ENCODE measurements around the gene RIPOR2. TPM values are rescaled to one million over a fixed set of nuclear protein-coding genes. Genes with fewer than 3 reads are reported as not detected.
"Not testable (repeated sequence)": the region's sequence is repeated elsewhere in the genome, so short reads cannot be mapped to it uniquely, and the experiment has no call there.

RIPOR2 gene
- total RNA-seq, 1 donor from 2014 or later, result 5.3 TPM

DNA sequence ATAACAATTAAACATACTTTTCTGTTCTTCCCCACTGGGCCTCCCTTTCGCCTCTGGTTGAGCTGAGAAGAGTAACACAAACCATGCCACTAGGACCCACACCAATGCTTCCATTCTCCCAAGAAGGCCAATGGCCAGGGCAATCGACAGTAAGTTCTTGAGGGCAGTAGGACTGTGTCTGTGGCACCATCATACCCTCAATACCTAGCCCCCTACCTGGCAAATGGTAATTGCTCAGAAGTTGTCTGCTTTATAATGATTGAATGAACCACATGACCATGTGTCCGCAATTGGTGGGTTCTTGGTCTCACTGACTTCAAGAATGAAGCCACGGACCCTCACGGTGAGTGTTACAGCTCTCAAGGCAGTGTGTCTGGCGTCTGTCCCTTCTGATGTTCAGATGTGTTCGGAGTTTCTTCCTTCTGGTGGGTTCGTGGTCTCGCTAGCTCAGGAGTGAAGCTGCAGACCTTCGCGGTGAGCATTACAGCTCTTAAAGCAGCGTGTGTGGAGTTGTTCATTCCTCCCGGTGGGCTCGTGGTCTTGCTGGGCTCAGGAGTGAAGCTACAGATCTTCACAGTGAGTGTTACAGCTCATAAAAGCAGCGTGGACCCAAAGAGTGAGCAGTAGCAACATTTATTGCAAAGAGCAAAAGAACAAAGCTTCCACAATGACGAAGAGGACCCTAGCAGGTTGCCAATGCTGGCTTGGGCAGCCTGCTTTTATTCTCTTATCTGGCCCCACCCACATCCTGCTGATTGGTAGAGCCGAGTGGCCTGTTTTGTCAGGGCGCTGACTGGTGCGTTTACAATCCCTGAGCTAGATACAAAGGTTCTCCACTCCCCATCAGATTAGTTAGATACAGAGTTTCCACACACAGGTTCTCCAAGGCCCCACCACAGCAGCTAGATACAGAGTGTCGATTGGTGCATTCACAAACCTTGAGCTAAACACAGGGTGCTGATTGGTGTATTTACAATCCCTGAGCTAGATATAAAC, 170.6 kb downstream of the RIPOR2 start:
- not testable (repeated sequence) for DNase-seq (ENCODE audit: low spot score)

DNA sequence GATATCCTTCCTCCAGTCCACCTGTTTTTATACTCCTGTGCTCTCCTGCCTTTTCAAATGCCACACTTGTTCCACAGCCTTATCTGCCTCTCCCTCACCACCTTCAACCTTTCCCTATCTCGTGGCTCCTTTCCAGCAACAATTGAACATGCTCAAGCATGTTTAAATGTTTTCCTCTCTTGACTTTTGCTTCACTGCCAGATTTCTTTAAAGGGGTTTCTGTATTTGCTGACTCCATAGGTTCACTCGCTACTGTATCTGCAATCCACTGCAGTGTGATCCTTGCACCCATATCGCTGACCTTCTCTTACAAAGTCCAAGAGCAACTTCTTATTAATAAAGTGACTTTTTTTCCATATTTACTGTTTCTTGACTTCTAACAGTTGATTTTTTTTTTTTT, 172.2 kb downstream of the RIPOR2 start:
- peak; percentile 32 for DNase-seq (ENCODE audit: low spot score)

DNA sequence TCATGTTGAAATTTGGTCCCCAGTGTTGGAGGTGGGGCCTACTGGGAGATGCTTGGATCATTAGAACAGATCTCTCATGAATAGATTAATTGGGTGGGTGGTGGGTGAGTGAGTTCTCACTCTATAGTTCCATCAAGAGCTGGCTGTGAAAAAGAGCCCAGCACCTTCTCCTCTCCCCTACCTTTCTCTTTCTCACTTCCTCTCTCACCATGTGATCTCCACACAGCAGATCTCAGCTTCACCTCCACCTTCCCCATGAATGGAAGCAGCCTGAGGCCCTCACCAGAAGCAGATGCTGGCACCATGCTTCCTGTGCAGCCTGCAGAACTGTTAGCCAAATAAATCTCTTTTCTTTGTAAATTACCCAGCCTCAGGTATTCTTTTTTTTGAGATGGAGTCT, 173.9 kb downstream of the RIPOR2 start:
- DNase-seq (ENCODE audit: low spot score), result no peak

DNA sequence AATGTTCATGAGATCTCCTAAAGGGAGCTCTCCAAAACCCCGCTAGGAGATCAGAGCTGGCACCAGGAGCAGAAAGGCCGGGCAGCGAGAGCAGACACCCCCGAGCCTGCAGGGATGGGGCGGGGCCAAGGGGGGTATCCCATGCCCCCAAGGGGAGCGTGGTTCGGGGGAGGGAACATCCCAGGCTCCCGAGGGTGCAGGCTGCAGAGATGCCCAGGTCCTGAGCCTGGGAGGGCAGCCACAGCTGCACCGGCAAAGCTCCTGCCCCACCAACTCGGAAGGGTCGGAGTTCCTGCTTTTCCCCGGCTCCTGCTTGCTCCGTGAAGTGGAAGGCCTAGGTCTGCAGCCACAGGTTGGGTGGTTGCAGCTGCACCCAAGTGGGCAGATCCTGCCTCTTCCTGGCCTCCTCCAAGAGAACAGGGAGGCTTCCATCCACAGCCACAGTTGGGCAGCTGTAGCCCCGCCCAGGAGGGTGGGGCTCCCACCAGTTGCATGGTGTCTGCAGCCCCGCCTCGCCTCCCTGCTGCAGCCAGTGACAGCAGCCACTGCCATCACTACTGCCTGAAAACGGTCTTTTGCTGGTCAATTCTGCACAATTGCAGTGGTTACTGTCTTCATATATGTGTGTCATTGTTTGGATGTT, 174.4 kb downstream of the RIPOR2 start:
- no peak for DNase-seq (ENCODE audit: low spot score)

DNA sequence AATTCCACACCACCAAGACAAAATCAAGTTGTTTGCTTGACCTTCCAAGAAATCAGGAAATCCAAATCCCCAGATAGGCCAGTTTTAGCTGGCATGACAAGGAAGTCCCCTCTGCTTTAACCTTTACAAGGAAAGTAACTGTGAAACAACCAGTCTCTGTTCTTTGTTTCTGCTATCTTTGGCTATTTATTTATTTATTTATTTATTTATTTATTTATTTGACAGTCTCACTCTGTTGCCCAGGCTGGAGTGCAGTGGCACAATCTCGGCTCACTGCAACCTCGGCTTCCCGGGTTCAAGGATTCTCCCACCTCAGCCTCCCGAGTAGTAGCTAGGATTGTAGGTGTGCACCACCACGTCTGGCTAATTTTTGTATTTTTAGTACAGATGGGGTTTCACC, 175.6 kb downstream of the RIPOR2 start:
- DNase-seq (ENCODE audit: low spot score), result no peak

DNA sequence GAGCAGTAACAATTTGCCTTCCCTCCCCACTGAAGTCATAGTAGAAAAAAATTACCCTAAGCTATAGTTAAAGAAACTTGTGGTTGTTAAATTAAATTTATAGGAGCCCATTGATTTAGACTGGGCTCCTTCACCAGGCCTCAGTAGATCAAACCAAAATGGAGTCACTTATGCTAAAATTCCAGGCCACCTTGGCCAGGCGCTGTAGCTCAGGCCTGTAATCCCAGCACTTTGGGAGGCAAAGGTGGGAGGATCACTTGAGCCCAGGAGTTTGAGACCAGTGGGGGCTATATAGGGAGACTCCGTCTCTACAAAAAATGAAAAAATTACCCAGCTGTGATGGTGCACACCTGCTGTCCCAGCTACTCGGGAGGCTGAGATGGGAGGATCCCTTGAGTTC, 176.0 kb downstream of the RIPOR2 start:
- no peak for DNase-seq (ENCODE audit: low spot score)

DNA sequence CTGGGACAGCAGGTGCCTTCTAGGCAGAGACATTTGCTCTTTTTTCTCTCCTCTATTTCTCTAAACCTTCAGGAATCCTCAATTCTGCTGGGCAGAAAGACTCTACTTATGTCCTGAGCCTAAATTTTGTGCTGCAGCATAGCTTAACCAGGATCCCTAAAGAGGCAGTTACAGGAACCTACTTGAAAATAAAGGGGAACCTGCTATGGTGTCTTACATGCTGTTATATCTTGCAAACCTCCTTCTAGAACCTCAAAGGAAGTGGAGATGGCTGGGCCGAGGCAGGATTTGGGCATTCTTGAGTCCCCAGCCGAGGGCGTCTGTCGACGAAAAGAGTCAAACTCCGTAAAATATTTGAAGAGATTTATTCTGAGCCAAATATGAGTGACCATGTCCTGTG, 178.1 kb downstream of the RIPOR2 start:
- DNase-seq (ENCODE audit: low spot score), result no peak

DNA sequence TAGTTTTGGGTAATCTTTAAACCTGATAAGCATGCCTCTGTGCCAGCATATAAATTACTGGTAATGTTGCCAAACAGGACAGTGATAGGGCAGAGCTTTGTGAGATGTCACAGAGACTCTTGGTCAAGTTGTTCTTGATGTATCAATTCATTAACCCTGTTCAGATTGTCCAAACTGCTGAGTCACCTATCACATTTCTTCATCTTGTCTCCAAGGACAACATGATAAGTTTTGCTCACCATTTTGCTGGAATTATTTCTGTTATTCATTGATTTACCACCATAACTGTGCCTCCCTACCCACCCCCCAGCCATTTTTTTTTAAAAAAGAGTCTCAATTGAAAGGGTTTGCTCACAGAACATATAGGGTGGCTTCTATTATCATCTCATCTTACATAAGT, 180.5 kb downstream of the RIPOR2 start:
- DNase-seq (ENCODE audit: low spot score), result no peak

DNA sequence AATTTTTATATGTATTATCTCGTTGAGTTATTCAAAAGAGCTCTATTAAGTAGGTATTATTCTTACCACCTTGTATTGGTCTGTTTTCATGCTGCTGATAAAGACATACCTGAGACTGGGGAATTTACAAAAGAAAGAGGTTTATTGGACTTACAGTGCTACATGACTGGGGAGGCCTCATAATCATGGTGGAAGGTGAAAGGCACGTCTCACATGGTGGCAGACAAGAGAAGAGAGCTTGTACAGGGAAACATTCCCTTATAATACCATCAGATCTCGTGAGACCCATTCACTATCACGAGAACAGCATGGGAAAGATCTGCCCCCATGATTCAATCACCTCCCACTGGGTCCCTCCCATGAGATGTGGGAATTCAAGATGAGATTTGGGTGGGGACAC, 181.4 kb downstream of the RIPOR2 start:
- not testable (repeated sequence) for DNase-seq (ENCODE audit: low spot score)

Other genes starting within 250 kb of the RIPOR2 start
- 52.5 TPM for gene C6orf62, start 216.8 kb downstream of the RIPOR2 start, total RNA-seq (ENCODE audit: insufficient read depth, low replicate concordance)
- gene GMNN, start 161.0 kb downstream of the RIPOR2 start, total RNA-seq (ENCODE audit: insufficient read depth, low replicate concordance), result 17.1 TPM
- gene ARMH2, start 137.0 kb downstream of the RIPOR2 start, total RNA-seq (ENCODE audit: insufficient read depth, low replicate concordance), result not detected

All from umbilical cord (tissue), 2 donors.